Stimulated activated CD8-positive, alpha-beta memory T cell treated with anti-CD3 and anti-CD28 coated beads, Interleukin-4, amount 100 ng/mL, for 1 hour (primary cell): Measurements from ENCODE around the gene DNAH12.
"Not testable (repeated sequence)": the region's sequence is repeated elsewhere in the genome, so short reads cannot be mapped to it uniquely, and the experiment has no call there.

Experiments used
- DNase-seq, 2 donors: peaks; one replicate each; pipeline ENCODE4 v3.0.0-alpha.2; 2020; ENCODE audit warnings: low read depth in 2 of 2, low spot score in 1 of 2

Gene DNAH12

DNA sequence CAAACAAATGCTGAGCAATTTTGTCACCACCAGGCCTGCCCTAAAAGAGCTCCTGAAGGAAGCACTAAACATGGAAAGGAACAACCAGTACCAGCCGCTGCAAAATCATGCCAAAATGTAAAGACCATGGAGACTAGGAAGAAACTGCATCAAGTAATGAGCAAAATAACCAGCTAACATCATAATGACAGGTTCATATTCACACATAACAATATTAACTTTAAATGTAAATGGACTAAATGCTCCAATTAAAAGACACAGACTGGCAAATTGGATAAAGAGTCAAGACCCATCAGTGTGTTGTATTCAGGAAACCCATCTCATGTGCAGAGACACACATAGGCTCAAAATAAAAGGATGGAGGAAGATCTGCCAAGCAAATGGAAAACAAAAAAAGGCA, 217.6 kb downstream of the DNAH12 start:
- DNase-seq, result not testable (repeated sequence)

DNA sequence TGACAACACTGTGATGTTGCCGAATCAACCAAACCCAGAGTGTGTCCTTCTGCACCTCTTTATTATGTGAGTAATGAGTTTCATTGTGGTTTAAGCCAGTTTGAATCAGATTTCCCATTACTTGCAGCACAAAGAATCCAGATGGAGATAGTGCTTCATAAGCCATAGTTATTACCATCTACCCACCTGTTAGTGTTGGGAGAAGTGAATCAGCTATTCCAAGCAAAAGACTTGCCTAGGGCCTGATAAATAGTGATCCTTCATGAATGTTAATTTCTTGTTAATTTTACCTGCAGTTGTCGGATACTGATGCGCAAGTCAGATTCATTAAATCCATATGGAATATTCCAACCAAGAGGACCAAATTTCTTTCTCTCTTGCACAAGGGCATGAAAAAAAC, 229.9 kb downstream of the DNAH12 start:
- DNase-seq, result no peak

DNA sequence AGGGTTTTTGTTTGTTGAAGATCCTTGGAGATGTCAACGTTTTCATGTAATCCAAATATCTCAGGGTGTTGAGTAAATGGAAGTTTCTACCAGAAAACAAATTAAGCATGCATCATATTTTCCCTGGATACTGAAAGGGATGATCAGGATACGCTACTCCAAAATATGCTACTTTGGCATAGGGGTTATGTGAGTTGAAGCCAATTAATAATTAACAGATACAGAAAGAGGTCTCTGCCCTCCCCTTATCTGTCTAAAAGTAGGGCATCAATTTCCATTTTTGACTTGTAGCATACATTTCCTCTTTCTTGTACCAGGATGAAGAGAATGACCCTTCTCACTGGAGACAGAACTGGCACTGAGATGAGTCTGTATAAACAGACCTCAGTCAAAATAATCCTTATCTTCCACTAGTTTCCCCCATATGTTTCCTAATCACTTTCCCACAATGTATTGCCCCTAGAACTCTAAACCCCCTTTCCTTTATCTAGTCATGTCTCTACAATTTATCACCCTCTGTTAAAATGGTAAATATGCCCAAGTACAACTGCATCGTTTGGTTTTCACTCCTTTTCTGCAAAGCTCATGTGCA, 234.3 kb downstream of the DNAH12 start:
- no peak for DNase-seq

DNA sequence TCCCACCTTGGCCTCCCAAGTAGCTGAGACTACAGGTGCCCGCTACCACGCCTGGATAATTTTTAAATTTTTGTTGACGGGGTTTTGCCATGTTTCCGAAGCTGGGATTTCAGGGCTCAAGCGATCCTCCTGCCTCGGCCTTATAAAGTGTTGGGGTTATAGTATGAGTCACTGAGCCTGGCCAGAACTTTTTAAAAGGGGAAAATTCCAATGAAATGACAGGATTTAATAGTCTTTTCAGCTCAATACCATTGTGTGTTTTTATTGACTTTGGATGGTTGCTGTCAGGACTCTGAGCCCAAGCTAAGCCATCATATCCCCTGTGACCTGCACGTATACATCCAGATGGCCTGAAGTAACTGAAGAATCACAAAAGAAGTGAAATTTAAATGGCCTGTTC, 240.6 kb downstream of the DNAH12 start:
- not testable (repeated sequence) for DNase-seq

DNA sequence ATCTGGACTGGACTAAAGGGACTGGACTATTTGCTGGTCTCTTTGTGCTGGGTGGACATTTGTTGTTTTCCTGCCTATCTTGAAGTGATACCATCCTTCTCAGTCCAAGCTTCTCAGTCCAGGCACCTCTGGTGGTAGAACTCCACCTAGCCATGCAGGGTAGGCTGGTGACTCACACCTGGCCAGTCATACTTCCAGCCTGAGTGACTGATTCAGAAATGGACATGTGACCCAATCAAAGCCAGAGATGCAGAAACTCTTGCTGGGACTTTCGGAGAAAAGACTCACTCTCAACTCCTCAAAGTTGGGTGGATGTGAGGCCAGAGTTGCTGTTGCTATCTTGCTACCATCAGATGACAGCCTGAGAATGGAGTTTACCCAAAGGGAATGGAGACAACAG, 246.1 kb downstream of the DNAH12 start:
- DNase-seq, result no peak

DNA sequence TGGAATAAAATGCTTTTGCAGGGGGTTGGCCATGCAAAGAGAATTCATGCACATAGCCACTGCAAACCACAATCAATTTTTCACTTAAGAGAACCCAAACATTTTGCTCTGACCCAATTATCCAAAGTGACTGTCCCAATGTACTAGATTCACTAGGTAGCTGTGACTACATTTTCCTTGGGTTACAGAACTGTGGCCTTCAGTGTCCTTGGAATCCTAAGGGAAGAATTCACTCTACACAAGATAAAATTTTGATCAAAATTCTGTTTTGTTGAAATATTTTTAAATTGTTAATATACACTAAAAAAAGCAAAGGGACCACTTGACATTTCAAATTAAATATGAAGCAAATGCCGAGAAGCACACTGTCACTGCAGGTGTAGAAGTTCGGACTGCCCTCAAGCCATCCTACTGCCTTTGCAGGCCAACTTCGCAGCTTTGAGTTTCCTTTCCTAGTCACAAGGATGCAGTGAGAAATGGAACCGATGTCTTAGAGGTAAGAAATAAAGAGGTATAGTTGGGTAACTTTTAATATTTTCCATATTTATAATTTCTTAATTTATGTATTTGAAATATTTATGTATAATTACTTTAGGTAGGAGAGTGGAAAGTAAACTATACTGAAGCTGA, 251.1 kb downstream of the DNAH12 start:
- no peak for DNase-seq

DNA sequence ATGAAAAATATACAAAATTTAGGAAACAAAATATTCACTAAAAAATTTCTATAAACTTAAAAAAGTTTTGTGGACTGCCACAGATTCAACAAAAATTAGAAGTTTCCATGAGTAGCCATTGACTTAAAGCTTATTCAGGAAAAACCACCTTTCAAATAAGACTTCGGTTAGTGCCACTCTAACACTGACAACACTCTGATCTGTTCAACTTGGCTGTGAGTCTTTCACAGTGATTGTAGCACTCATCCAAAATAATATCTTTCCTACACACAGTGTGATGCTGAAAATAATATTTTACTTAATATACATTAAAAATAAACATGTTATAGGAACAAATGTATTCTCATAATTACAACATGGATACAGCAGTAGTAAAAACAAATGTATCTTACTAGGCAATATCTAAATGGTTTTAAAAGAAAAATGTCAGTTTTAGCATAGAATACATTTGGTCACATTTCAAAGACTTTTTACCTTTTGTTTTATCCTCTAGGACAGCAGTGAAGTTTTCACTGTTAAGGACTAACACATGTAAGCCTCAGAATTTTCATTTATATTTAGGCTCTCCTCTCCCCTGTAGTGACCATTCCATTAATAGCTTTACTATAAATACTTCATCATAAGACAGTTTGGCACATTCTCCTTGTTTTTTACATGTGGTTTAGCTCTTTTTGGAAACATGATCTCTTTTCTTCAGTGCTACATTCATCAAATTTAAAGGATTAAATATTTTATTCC, 251.8 kb downstream of the DNAH12 start, which contains the start of gene ASB14:
TSS of gene ASB14 (minus strand) at position 527 of the 738 bp plus-strand sequence. CDS start 652 bp downstream, outside the sequence.
- DNase-seq, result no peak

DNA sequence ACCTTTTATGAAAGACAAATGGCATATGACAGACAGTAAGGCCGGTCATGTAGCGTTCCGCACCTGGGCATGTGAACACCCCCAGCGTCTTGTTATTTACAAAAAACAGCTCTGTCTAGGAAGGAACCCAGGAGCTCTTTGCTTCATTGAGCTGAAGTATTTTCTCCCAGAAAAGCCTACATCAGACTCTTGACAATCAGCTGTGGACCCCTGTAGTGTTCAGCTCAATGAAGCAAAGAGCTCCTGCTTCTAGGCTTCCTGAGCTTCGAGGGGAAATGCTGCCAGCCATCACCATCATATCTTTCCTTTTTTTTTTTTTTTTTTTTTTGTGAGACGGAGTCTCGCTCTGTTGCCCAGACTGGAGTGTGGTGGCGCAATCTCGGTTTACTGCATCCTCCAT, 255.7 kb downstream of the DNAH12 start:
- no peak for DNase-seq

DNA sequence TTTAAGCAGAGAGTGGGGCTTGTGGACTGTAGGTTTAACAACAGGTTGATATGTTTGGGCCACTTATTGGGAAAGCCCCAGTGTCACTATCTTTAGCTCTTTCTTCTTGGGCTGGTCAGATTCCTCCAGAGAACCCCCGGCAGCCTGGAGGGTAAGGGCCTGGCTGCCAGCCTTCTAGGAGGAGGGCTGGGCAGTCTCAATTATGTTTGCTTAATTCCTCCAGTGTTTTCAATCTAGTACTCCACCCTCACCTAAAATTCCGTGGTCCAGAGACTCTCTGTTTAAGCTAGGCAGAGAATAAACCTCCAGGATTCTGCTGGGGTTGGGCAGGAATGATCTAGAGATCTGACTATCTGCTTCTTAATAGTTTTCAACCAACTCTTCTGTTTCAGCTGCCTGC, 256.9 kb downstream of the DNAH12 start:
- DNase-seq, result no peak

DNA sequence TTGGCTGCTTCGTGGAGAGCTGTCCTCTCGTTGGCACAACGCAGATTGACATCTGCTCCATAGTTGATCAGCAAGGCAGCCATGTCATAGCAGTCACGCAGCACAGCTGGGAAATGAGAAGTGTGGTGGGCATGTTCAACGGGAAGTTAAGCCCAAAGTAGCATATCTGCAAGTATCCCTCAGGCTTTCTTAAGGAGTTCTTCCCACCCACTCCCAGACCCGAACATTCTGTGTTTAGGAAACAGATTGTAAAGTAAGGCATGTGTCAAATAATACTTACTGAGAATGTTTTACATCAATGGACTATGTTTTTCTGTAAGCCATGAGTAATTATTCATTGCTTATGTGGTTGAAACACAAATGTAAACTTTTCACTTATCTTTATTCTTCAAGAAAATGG, 260.8 kb downstream of the DNAH12 start:
- DNase-seq, result no peak

DNA sequence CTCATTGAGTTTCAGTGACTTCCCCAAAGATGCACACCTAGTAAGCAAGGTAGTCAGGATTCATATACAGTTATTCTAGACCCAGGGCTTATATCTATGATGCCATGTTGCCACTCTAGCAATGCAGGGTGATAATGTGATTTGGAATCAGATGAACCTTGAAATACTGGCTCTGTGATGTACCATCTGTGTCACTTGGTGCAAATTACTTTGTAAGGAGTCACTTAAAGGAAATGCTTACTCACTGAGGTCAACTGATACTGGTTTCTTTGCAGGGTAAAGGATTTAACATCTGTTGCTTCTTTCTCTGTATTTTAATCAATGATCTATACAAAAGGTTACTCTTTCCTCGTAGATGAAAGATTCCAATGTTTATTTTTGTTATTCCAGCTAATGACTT, 262.4 kb downstream of the DNAH12 start:
- DNase-seq, result no peak

DNA sequence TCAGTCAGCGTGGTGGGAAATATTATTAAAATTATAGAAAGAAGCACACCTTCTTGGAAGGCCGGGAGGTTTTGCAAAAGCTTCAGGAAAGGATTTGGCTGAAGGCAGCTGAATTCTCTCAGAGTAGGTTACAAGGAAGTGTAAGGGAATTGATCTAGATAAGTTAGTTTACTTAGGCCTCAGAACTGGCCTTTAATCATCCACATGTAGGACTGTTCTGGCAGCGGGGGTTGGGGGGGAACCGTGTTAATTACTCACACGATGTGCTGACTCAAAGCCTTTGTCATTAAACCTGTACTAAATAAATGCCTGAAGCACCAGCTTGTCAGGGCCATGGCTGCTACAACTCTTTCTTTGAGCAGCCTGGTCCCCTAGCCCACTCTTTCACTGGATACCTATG, 264.5 kb downstream of the DNAH12 start:
- DNase-seq, result no peak

DNA sequence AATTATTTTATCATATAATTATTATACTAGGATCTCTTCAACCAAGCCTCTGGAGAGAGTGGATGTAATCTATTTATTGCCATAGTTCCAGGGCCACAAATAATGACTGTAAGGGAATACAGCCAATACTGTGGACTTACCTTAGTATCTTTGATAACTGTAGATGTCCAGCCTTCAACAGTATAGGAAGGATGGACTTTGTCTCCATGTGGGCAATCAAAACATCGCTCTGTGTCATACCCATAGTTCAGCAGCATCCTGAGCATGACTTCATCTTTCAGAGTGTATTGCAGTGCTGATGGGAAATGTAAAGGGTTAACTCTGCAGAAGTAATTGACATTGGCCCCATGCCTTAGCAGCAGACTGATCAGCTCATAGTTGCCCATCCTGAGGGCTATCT, 265.9 kb downstream of the DNAH12 start:
- DNase-seq, result no peak

DNA sequence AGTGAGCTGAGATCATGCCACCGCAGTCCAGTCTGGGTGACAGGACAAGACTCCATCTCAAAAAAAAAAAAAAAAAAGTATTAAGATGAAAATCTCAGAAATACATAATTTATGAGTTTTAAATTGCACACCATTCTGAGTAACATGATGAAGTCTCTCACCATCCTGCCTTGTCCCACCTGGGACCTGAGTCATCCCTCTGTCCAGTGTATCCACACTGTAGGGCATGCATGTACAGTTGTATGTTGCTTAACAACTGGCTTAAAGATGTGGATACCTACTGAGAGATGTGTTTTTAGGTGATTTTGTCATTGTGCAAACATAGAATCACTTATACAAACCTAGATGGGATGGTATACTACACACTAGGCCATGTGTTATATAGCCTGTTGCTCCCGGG, 268.8 kb downstream of the DNAH12 start:
- no peak for DNase-seq

DNA sequence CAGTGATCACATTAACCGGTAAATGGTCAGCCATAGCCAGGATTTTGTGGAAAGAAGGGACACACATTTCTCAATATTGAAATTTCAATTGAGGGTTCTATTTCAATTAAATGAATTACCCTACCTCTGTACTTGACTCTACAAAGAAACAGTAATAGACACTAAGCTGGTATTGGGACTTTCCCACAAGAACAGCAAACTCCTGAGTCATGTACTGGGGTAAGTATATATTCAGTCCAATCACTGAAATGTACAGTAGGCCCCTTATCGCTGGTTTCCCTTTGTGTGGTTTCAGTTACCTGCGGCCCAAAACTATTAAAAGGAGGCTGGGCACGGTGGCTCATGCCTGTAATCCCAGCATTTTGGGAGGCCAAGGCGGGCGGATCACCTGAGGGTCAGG, 269.3 kb downstream of the DNAH12 start:
- no peak for DNase-seq

DNA sequence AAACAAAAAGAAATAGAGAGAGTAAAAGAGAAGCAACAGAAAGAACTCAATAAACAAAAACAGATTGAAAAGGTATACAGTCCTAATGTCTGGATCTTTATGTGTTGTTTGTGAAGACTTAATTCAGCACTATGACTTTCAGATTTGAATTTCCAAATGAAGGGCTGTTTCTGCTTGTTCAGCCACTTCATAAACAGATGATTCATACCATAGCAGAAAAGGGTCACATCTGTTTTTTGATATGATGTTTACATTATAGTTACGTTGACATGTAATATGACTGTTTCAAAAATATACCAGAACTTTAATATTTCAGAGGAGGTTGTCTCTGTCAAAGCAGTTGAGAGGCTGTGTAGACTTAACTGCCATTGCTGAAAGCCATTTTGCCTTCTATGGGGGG, 275.7 kb downstream of the DNAH12 start:
- DNase-seq, result no peak

DNA sequence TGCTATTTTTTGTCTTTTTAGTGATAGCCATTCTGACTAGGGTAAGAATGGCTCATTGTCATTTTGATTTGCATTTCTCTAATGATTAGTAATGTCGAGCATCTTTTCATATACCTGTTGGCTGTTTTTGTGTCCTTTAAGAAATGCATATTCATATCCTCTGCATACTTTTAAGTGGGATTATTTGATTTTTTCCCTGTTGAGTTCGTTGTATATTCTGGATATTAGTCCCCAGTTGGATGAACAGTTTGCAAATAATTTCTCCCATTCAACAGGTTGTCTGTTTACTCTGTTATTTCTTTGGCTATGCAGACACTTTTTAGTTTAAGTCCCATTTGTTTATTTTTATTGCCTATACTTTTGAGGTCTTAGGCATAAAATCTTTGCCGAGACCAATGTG, 282.2 kb downstream of the DNAH12 start:
- no peak for DNase-seq

DNA sequence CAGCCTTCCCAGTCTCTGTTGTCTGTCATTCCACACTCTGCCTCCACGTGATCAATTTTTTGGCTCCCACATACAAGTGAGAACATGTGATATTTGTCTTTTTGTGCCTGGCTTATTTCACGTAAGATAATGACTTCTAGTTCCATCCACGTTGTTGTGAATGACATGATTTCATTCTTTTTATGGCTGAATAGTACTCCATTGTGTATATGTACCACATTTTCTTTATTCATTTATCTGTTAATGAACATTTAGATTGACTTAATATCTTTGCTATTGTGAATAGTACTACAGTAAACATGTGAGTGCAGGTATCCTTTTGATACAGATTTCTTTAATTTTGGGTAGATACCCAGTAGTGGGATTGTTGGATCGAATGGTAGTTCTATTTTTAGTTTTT, 283.0 kb downstream of the DNAH12 start:
- DNase-seq, result no peak

DNA sequence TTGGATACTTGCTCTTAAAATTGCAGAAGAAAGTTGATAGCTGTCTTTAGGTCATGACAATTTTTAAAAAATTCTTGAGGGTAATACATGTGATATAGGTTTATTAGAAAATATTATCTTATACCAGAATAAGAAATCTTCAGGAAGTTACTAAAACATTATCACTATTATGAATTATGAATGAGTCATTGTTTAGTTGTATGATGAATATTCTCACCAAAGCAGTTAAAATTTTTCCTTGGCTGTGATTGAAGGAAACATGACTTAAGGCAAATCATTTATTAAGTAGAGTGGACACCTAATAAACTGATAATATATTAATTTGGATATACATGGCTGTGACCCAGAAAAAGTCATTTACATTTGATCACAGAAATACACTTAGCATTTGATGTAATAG, 286.5 kb downstream of the DNAH12 start:
- DNase-seq, result no peak

DNA sequence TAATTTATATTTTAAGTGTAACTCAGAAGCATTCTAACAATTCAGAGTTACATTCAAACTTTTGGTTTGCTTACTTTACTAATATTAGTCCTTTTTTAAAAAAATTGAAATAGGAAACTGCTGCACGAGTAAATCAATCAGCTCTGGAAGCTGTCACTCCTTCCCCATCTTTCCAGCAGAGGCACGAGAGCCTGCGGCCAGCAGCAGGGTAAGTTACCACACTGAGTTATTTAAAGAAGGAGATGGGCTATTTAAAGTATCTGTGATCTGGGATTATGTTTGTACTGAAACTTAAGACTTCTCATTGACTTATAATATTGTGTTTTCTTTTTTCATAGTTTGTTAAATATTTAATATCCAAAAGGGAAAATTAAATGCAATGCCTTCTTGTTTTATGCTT, 287.3 kb downstream of the DNAH12 start:
- DNase-seq, result no peak

DNA sequence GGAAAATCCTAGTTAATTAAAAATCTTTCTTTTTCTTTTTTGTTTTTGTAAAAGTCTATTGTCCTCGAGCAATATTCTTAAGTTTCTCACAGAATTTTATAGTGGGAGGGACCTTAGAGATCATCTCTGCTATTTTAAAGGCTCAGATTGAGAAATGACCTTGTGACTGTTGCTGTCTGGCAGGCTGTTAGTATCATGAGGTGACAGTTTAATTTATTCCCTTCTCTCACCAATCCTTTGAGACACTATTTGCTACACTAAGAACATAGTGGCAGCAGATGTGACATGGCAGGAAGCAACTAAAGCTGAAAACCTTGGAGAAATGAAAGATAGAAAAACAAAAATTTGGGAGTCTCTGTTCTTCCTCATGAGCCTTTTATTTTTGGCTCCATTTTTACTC, 291.7 kb downstream of the DNAH12 start:
- no peak for DNase-seq

DNA sequence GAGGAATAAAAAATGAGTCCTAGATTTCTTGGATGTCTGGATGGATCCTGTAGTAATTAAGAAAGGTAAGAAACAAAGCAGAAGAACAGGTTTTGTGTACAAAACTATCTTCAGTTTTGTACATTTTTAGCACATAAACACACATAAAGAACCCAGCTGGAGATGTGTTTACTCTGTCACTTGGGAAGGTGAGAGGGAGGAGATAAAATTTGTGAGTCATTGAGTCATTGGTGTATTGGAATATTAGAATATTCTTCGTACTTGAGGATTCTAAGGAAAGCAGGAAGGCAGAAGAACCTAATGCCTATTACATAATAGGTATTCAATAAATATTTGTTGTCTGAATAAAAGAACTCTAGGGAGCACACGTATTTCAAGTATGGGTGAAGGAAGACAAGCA, 299.2 kb downstream of the DNAH12 start:
- no peak for DNase-seq
